Medulla oblongata (tissue), 1 donor: Measurements from ENCODE around the gene PDIA5.

ENCODE experiments used
- DNase-seq: peaks from one replicate; pipeline ENCODE4 v3.0.0-alpha.2; 2015; ENCODE audit errors: extremely low spot score

PDIA5 gene

GRCh38 chr3:123066896-123067688 lies at the start of gene PDIA5:
PDIA5 (plus strand) TSS chr3:123067025; CDS start chr3:123067165, 140 bp downstream.
- DNase-seq: peak; percentile 92

GRCh38 chr3:123018683-123019082 lies 48.1 kb upstream of the PDIA5 start:
- no peak for DNase-seq

DNA sequence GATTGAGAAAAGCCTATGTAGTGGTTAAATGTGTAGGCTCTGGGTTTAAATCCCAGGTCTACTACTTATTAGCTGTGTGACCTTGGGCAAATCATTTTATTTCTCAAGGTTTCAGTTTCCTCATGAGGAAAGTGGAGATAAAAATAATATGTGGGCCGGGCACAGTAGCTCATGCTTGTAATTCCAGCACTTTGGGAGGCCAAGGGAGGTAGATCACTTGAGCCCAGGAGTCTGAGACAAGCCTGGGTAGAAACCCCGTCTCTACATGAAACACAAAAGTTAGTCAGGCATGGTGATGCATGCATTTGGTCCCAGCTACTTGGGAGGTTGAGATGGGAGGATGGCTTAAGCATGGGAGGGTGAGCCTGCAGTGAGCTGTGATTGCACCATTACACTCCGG lies 47.7 kb upstream of the PDIA5 start:
- DNase-seq: no peak

DNA sequence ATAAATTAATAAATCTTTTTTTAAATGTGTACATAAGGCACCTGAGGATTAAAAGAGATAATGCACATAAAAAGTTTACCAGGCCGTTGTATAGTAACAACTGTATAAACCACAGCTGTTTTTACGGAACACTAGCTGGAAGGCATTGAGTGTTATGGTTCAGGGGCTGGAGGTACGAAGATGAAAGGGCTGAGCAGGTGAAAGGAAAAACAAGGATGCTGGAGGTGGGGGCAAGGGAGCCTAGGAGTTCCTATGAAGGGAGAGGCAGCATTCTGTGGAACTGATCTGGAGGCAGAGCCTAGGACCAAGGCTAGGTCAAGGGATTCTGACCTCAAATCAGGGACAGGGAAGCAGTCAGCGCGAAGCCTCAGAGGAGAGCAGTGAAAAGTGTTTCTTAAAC lies 47.2 kb upstream of the PDIA5 start:
- DNase-seq: no peak

DNA sequence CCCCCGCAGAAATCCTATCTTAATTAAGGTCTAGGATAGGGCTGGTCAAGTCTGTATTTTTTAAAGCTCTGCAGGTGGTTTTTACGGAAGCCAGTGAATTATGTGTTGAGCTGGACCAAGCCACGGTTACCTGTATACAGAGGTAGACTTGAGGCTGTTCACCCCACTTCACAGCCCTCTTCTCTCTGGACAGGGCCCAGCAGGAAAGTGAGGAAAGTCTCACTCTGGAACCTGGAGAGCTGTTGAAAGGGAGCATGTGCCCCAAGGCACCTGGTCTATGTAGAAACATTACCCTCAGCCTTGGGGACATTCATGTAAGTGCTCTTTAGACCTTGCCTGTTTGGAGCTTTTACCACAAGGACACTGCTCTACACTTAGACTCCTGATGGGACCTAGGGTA lies 46.1 kb upstream of the PDIA5 start:
- DNase-seq: no peak

GRCh38 chr3:123021388-123021787 lies 45.4 kb upstream of the PDIA5 start:
- no peak for DNase-seq

DNA sequence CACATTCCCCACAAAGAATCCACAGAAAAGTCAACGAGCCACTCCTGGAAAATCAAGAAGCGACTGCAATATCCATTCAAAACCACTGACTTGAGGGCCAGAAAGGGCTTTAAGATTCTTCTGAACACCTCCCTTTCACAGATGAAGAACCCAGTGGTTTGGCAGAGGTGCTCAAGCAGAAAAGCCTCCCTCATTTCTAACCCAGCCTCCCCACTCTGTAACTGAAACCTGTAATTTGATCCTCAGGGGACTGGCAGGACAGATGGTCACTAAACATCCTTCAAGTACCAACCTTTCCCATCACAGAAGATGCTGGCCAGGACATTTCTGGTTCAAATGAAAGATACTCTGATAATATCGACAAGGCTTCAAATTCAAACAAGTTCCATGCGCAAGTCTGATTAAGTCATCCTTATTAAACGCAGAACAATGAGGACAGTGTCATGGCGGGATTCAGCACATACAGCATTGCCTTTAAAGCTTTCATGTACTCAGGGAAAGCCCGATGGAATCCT lies 44.8 kb upstream of the PDIA5 start:
- no peak for DNase-seq

GRCh38 chr3:123024056-123024455 lies 42.8 kb upstream of the PDIA5 start:
- DNase-seq: no peak

- no peak for DNase-seq
Measured at GRCh38 chr3:123025642-123026521, 40.9 kb upstream of the PDIA5 start.

- no peak for DNase-seq
Measured at GRCh38 chr3:123026565-123027291, 40.1 kb upstream of the PDIA5 start.

DNA sequence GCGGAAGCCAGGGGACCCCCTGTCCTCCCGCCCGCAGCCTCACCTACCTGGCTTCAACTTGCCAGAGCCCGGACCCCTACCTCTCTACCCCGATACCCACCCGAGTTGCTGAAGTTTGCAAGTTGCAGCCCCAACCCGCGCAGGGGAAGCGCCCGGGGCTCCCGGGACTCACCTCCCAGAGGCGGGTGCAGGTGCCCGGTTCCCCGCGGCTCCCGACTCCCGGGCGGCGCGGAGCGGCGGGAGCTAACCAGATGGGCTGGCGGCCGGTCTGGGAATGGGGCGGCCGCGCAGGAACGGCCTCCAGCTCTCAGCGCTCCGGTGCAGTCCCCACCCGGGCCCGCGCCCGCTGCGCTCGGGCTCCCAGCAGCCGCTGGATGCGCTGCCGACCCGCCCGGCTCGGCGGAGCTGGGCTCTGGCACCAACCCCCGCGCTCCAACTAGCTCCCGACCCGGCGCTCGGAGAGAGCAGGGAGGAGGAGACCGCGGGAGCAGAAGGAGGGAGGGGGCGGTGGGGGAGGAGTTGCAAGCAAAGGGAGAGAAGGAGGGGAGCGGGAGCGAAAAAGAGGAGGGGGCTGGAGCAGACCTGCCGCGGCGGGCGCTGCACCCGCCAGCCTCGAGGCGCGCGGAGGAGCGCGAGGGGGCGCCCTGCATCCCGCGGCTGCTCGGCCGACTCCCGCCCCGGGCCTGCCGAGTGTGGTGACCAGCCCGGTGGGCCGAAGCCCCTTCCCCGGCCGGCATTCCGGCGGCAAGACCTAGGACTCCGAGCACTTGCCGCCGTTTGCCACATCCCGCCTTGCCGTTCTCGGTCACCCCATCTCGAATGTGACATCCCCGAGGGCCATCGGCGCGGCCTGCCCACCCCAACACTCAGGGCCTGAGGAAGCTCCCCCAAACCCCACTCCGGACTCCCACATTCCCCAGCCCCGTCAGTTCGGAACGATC lies 39.3 kb upstream of the PDIA5 start, which contains the start of gene SEMA5B:
Gene SEMA5B, minus strand, starts transcription at position 472 of the 941 bp plus-strand sequence. CDS start 66,500 bp downstream, outside the sequence.
- peak; percentile 32 for DNase-seq

- DNase-seq: peak; percentile 79
Measured at GRCh38 chr3:123028233-123028828, 38.5 kb upstream of the PDIA5 start.

- no peak for DNase-seq
Measured at GRCh38 chr3:123031051-123031450, 35.8 kb upstream of the PDIA5 start.

GRCh38 chr3:123032057-123032456 lies 34.8 kb upstream of the PDIA5 start:
- DNase-seq: no peak

DNA sequence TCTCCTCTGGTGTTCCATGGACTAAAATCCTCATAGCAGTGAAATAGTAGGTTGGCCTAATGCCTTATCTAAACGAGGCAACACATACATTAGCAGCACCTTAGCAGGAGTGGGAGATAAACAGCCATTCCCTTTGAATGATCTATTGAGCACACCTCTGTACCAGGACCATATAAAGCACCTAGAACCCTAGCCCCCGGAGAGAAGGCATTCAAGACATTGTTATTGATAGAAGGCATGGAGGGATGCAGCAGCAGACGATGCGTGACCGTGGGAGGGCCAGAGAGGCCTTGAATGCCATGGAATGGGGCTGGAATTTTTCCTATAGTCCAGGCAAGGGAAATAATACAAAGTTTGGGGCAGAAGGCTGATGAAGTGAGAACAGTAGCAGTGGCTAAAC lies 32.7 kb upstream of the PDIA5 start:
- DNase-seq: no peak

DNA sequence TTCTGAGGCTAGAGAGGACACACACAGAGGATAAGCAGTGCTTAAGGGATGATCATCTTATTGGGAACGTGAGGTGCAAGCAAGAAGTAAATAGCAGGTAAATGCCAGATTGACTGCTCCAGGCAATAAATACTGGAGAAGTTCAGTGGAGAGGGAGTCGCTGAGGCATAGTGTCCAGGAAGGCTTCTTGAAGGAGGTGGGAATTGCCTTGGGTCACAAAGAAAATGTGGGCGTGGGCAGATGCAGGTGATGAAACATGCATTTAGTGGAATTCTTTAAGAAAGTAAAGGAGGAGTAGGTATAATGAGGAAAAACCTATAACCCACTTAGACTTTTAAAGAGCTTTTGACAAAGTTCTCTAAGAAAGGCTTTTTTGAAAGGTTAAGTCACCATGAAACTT lies 31.8 kb upstream of the PDIA5 start:
- DNase-seq: no peak

DNA sequence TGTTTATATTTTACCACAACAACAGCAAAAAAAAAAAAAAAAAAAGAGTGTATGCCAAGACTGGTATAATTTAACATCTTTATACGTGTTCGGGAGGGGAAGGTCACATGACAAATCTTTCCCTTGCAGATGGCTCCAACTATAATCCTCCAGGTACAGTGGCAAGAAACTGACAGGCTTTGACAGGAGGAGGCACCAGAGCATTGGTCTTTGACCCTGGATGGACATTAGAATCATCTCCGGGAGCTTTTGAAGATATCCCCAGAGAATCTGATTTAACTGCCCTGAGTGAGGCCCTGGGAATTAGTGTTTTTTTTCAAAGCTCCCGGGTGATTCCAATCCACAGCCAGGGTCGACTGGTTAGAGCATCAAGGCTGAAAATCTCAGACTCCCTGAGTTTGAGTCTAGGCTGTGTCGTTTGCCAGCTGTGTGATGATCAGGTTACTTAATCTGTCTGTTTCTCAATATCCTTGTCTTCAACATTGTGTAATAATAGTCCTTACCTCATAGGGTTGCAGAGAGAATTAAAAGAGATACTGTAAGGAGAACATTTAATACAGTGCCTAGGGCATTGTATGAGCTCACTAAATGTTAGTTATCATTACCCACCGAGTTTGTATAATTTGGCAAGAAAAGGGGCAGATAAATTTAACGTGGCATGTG lies 30.3 kb upstream of the PDIA5 start:
- no peak for DNase-seq

DNA sequence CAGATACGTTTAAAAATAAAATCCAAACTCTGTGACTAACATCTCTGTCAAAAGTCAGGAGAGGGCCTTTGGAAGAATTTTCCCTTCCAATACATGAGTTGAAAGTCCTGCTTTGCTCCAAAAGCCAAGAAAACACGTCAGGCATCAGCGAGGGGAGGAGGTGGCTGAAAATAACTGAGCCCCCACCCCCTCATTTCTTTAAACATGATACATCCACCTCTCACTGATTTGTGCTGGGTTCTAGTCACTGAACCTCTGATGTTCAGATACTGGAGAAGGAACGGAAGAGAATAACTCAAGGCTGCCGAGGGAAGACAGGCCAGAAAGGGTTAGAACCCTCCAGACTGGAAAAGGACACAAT lies 29.8 kb upstream of the PDIA5 start:
- no peak for DNase-seq

- DNase-seq: no peak
Measured at GRCh38 chr3:123038751-123039150, 28.1 kb upstream of the PDIA5 start.

GRCh38 chr3:123039178-123039577 lies 27.6 kb upstream of the PDIA5 start:
- no peak for DNase-seq
